Measurements from ENCODE around the gene MICAL2. TPM values are rescaled to one million over a fixed set of nuclear protein-coding genes. Genes with fewer than 3 reads are reported as not detected.

The MICAL2 gene, protein sequence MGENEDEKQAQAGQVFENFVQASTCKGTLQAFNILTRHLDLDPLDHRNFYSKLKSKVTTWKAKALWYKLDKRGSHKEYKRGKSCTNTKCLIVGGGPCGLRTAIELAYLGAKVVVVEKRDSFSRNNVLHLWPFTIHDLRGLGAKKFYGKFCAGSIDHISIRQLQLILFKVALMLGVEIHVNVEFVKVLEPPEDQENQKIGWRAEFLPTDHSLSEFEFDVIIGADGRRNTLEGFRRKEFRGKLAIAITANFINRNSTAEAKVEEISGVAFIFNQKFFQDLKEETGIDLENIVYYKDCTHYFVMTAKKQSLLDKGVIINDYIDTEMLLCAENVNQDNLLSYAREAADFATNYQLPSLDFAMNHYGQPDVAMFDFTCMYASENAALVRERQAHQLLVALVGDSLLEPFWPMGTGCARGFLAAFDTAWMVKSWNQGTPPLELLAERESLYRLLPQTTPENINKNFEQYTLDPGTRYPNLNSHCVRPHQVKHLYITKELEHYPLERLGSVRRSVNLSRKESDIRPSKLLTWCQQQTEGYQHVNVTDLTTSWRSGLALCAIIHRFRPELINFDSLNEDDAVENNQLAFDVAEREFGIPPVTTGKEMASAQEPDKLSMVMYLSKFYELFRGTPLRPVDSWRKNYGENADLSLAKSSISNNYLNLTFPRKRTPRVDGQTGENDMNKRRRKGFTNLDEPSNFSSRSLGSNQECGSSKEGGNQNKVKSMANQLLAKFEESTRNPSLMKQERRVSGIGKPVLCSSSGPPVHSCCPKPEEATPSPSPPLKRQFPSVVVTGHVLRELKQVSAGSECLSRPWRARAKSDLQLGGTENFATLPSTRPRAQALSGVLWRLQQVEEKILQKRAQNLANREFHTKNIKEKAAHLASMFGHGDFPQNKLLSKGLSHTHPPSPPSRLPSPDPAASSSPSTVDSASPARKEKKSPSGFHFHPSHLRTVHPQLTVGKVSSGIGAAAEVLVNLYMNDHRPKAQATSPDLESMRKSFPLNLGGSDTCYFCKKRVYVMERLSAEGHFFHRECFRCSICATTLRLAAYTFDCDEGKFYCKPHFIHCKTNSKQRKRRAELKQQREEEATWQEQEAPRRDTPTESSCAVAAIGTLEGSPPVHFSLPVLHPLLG
- 51.0 and 248 TPM in 2 replicates for total RNA-seq

DNA sequence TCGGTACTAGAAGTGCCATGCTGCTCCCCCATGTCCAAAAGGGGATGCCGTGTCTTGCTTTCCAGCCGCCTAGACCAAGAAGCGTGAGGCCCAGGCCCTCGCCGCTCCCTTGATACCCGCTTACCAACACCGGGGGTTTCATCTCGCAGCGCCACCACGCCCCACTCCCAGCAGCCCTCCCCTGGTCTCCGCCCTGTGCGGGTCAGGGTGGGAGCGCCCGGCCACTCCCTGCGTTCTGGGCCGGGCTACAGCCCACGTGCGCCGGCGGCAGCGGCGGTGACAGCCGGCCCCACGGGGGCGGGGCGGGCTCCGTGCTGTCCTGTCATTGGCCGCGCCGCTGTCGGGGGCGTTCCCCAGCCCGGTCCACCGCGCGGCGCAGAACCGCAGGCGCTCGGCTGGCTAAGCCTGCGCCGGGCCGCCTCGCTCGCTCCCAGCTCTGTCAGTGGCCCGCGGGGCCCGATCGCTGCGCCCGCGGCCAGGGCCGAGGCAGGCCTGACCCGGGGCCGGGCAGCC is at the start of gene MICAL2:
TSS of gene MICAL2 (plus strand) at position 390 of the 513 bp plus-strand sequence. CDS start 51,566 bp downstream, outside the sequence.

Other genes with a start within 250 kb of the MICAL2 start
- 69.1 and 408 TPM in 2 replicates for gene DKK3, start 102.0 kb upstream of the MICAL2 start, total RNA-seq